Neural progenitor cell (in vitro differentiated cells): Measurements from ENCODE around the gene SMIM41. TPM values are rescaled to one million over a fixed set of nuclear protein-coding genes. Genes with fewer than 3 reads are reported as not detected.

ENCODE experiments used
- DNase-seq: peaks from one replicate; pipeline ENCODE4 v3.0.0-alpha.2; 2016; ENCODE audit warnings: low spot score
- H2AFZ ChIP-seq: fragments of 200-600 bp; sonication (generic); replicated peaks from 2 replicates; pipeline ENCODE4 v1.6.1; 2016; ENCODE audit warnings: antibody characterized with exemption
- H3F3A ChIP-seq: fragments of 200-600 bp; sonication (generic); 2 replicates; pipeline ENCODE4 v1.6.1; 2016; ENCODE audit warnings: antibody characterized with exemption, low read depth
- H3K27ac ChIP-seq: fragments of 200-600 bp; sonication (generic); 2 replicates; pipeline ENCODE4 v1.5.1; 2016; ENCODE audit warnings: mild to moderate bottlenecking
- H3K27me3 ChIP-seq: fragments of 200-600 bp; sonication (generic); 2 replicates; pipeline ENCODE4 v1.6.1; 2016; ENCODE audit warnings: mild to moderate bottlenecking, moderate library complexity
- H3K36me3 ChIP-seq: fragments of 200-600 bp; sonication (generic); 2 replicates; pipeline ENCODE4 v1.5.1; 2016
- H3K4me1 ChIP-seq: fragments of 200-600 bp; sonication (generic); 2 replicates; pipeline ENCODE4 v1.6.1; 2016; ENCODE audit warnings: mixed run types
- H3K4me2 ChIP-seq: fragments of 200-600 bp; sonication (generic); 2 replicates; pipeline ENCODE4 v1.6.1; 2016
- H3K4me3 ChIP-seq: fragments of 200-600 bp; sonication (generic); 2 replicates; pipeline ENCODE4 v1.5.1; 2016
- H3K79me2 ChIP-seq: fragments of 200-600 bp; sonication (generic); 2 replicates; pipeline ENCODE4 v1.6.1; 2016; ENCODE audit warnings: low read depth
- H3K9ac ChIP-seq: fragments of 200-600 bp; sonication (generic); 2 replicates; pipeline ENCODE4 v1.6.1; 2016
- H3K9me3 ChIP-seq: fragments of 200-600 bp; sonication (generic); 2 replicates; pipeline ENCODE4 v1.5.1; 2016; ENCODE audit warnings: low read depth
- H4K20me1 ChIP-seq: fragments of 200-600 bp; sonication (generic); 2 replicates; pipeline ENCODE4 v1.6.1; 2016; ENCODE audit warnings: low read depth
- H3K27ac Mint-ChIP-seq: 3 replicates; pipeline ENCODE4 v1.8.0; 2021; ENCODE audit warnings: mixed read lengths
- H3K27me3 Mint-ChIP-seq: 2 replicates; pipeline ENCODE4 v1.8.0; 2022; ENCODE audit warnings: low read depth, mild to moderate bottlenecking, inconsistent platforms, moderate library complexity, mixed read lengths; ENCODE audit not compliant: insufficient read depth
- H3K36me3 Mint-ChIP-seq: 3 replicates; pipeline ENCODE4 v1.8.0; 2021; ENCODE audit warnings: mixed read lengths
- H3K4me1 Mint-ChIP-seq: 3 replicates; pipeline ENCODE4 v1.8.0; 2021; ENCODE audit warnings: mixed read lengths
- H3K4me3 Mint-ChIP-seq: 3 replicates; pipeline ENCODE4 v1.8.0; 2021; ENCODE audit warnings: mild to moderate bottlenecking, moderate library complexity, mixed read lengths
- H3K9me3 Mint-ChIP-seq: 3 replicates; pipeline ENCODE4 v1.8.0; 2020; ENCODE audit warnings: mixed read lengths
- CTCF ChIP-seq: fragments of 200-600 bp; sonication (generic); IDR thresholded peaks from 2 replicates; pipeline ENCODE4 v1.5.1; 2017; ENCODE audit warnings: antibody characterized with exemption, mild to moderate bottlenecking
- EZH2 ChIP-seq: fragments of 200-600 bp; sonication (generic); IDR thresholded peaks from 2 replicates; pipeline ENCODE4 v1.6.1; 2017; ENCODE audit warnings: antibody characterized with exemption, mild to moderate bottlenecking, moderate library complexity
- EZH2phosphoT487 ChIP-seq: fragments of 200-600 bp; sonication (generic); IDR thresholded peaks from 2 replicates; pipeline ENCODE4 v1.6.1; 2017; ENCODE audit warnings: antibody characterized with exemption
- total RNA-seq: library from RNA; depleted of rRNA; stranded (reverse); fragments of >200 nt; gene quantifications from 2 replicates; pipeline ENCODE4 v1.2.3, GENCODE V29; 2015; ENCODE audit warnings: low replicate concordance

SMIM41 gene
- total RNA-seq, 1 donor from 2014 or later: not detected

DNA sequence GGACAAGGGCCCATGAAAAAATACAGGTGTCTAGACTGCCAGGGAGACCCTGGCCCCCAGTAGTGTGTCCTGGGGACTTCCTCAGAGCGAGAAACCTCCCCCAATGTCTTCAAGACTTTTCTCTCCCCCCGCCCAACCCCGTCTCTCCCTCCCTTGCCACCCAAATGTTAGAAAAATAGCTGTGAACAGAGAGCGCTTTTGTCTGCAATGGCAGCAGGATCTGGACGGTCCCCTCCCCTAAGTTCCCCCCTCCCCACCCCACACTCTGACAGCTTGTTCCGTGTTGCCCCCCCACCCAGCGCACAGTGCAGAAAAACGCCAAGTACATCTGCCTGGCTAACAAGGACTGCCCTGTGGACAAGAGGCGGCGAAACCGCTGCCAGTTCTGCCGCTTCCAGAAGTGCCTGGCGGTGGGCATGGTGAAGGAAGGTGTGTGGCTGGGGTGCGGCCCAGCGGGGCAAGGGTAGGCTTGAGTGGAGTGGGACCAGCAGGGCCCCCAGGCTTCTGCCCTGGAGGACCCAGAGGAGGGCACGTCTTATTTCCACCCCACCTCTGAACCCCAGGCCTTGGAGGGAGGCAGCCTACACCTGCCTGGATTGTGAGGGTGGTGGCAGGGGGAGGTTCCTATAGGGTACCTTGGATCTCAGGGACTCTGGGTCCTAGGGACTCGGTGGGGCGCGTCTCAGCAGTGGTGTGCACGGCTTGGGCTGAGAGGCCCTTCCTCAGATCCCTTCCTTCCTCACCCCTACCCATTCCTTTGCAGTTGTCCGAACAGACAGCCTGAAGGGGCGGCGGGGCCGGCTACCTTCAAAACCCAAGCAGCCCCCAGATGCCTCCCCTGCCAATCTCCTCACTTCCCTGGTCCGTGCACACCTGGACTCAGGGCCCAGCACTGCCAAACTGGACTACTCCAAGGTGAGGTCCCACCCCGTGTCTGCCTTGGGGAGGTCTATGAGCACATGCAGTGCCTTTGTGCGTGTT lies 23.5 kb upstream of the SMIM41 start:
- Histone ChIP-seq H3K79me2 (no peaks in the 10 kb centered on the region), H3K9me3 (no peaks in the 10 kb centered on the region)
- no peak overlapping the region for H3K4me3 Mint-ChIP-seq

GRCh38 chr12:52056801-52057637 lies 22.5 kb upstream of the SMIM41 start:
- H3K9me3 ChIP-seq: no peaks in the 10 kb centered on the region
- no peaks in the 10 kb centered on the region for H3K36me3 ChIP-seq
- peaks cover 3% of the 10 kb centered on the region for H3F3A ChIP-seq
- H2AFZ ChIP-seq: no peak overlapping the region
- Mint-ChIP-seq H3K9me3 (no peaks in the 10 kb centered on the region), H3K36me3 (peaks cover 3% of the 10 kb centered on the region), H3K4me1 (peaks cover 2% of the 10 kb centered on the region), H3K27ac (no peak overlapping the region), H3K27me3 (peaks cover 5% of the 10 kb centered on the region), H3K4me3 (no peak overlapping the region)
- H3K27me3 ChIP-seq: peaks cover 8% of the 10 kb centered on the region
- no peak overlapping the region for H3K27ac ChIP-seq
- TF ChIP-seq EZH2phosphoT487 (no peak), EZH2 (no peak), CTCF (no peak)
- no peak overlapping the region for H3K4me2 ChIP-seq
- peaks cover 9% of the 10 kb centered on the region for H4K20me1 ChIP-seq
- DNase-seq: no peak
- H3K79me2 ChIP-seq: no peaks in the 10 kb centered on the region
- H3K4me3 ChIP-seq: no peak overlapping the region
- peaks cover 10% of the 10 kb centered on the region for H3K4me1 ChIP-seq
- H3K9ac ChIP-seq: no peak overlapping the region

More for the DNA sequence above, 23.5 kb upstream of the SMIM41 start:
- peaks cover 7% of the 10 kb centered on the region for H3K27me3 Mint-ChIP-seq
- H3K4me3 ChIP-seq: no peak overlapping the region
- H3F3A ChIP-seq: peaks cover 12% of the 10 kb centered on the region
- no peaks in the 10 kb centered on the region for H3K9me3 Mint-ChIP-seq
- H3K4me1 ChIP-seq: peaks cover 8% of the 10 kb centered on the region
- H3K9ac ChIP-seq: no peak overlapping the region
- H3K27ac Mint-ChIP-seq: no peak overlapping the region
- no peak for DNase-seq
- H3K4me2 ChIP-seq: no peak overlapping the region
- peaks cover 9% of the 10 kb centered on the region for H3K4me1 Mint-ChIP-seq
- peaks cover 15% of the 10 kb centered on the region for H4K20me1 ChIP-seq
- no peak overlapping the region for H3K27ac ChIP-seq
- no peak overlapping the region for H2AFZ ChIP-seq
- peaks cover 3% of the 10 kb centered on the region for H3K36me3 Mint-ChIP-seq
- peaks cover 18% of the 10 kb centered on the region for H3K27me3 ChIP-seq
- no peaks in the 10 kb centered on the region for H3K36me3 ChIP-seq
- TF ChIP-seq EZH2: no peak
- TF ChIP-seq CTCF: no peak
- TF ChIP-seq EZH2phosphoT487: no peak

DNA sequence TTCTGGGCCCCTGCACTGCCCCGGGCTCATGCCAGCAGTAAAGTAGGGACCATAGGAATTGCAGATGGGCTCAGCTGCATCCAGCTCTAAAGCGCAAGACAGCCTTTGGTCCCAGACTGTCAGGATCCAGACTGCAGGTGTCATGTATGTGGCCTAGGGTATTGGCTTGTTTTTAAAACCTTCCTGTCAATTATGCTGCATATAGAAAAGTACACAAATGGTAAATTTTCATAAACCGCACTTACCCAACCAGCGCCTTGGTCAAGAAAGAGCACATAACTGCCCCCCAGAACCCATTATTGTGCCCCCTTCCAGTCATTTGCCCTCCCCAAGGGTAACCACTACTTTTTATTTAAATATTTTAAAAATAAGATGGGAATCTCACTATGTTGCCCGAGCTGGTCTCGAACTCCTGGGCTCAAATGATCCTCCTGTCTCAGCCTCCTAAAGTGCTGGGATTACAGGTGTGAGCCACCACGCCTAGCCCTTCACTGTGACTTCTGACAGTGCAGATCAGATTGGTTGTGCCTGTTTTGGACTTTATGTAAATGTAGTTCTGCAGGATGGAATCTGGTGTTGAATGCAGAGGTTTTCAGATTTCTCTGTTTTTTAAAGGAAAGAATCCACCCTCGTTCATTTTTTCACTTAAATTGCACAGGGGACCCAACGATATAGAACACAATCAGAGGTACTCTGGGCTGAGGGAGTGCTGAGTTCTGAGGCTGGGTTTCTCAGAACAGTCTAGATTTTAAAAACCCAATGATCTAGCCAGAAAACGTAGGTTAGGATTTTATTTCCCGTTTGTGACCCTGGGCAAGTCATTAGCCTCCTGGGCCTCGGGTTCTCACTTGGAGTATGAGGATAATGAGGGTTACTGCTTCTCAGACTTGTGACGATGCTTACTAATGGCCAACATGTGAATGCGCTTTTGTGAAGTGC lies 21.6 kb upstream of the SMIM41 start:
- no peaks in the 10 kb centered on the region for H3K9me3 ChIP-seq
- no peak for TF ChIP-seq EZH2phosphoT487
- TF ChIP-seq CTCF: no peak
- no peak for TF ChIP-seq EZH2
- DNase-seq: no peak
- H3K27ac ChIP-seq: no peak overlapping the region
- Mint-ChIP-seq H3K4me3 (no peak overlapping the region), H3K36me3 (peaks cover 3% of the 10 kb centered on the region), H3K4me1 (no peaks in the 10 kb centered on the region), H3K9me3 (no peaks in the 10 kb centered on the region), H3K27ac (no peak overlapping the region), H3K27me3 (peaks cover 2% of the 10 kb centered on the region)
- H2AFZ ChIP-seq: no peak overlapping the region
- H3K36me3 ChIP-seq: no peaks in the 10 kb centered on the region
- H3K4me3 ChIP-seq: no peak overlapping the region
- no peak overlapping the region for H3K4me2 ChIP-seq
- H4K20me1 ChIP-seq: peaks cover 3% of the 10 kb centered on the region
- H3K79me2 ChIP-seq: no peaks in the 10 kb centered on the region
- no peak overlapping the region for H3K9ac ChIP-seq
- no peaks in the 10 kb centered on the region for H3K27me3 ChIP-seq
- H3K4me1 ChIP-seq: peaks cover 9% of the 10 kb centered on the region
- H3F3A ChIP-seq: no peaks in the 10 kb centered on the region
